Body of pancreas (tissue), 4 donors: ENCODE results near the gene CDKN3. TPM values are rescaled to one million over a fixed set of nuclear protein-coding genes. Genes with fewer than 3 reads are reported as not detected.

ENCODE experiments used
- ATAC-seq: fragments of 150-250 bp; one replicate; pipeline ENCODE4 v1.9.1; 2016
- DNase-seq, 4 donors: peaks; one replicate each; pipeline ENCODE4 v3.0.0-alpha.2; 2019
- H3K27ac ChIP-seq, 4 donors: fragments of 200-600 bp; sonication (generic); 1 replicate in 3 of 4; 2 replicates in 1 of 4; pipeline versions ENCODE4 v1.5.1 to v1.6.1; 2016 to 2019; ENCODE audit warnings: mild to moderate bottlenecking in 1 of 4, mixed read lengths in 1 of 4, moderate library complexity in 1 of 4
- H3K27me3 ChIP-seq, 2 donors: fragments of 200-600 bp; sonication (generic); one replicate each; pipeline ENCODE4 v1.6.0; 2016; ENCODE audit warnings: mild to moderate bottlenecking in 1 of 2
- H3K36me3 ChIP-seq, 2 donors: fragments of 200-600 bp; sonication (generic); replicated peaks in 1 of 2; 2 replicates each; pipeline ENCODE4 v1.5.1; 2016; ENCODE audit warnings: low read depth in 2 of 2; ENCODE audit not compliant: insufficient read depth in 1 of 2
- H3K4me1 ChIP-seq: fragments of 200-600 bp; sonication (generic); one replicate; pipeline ENCODE4 v1.6.0; 2016
- H3K4me3 ChIP-seq, 2 donors: fragments of 200-600 bp; sonication (generic); 1 replicate in 1 of 2; 2 replicates in 1 of 2; pipeline ENCODE4 v1.5.1; 2016 to 2019
- H3K9me3 ChIP-seq, 3 donors: fragments of 200-600 bp; sonication (generic); 1 replicate in 2 of 3; 2 replicates in 1 of 3; pipeline ENCODE4 v1.5.1; 2016
- POLR2A ChIP-seq, 3 donors: fragments of 450-650 bp; IDR thresholded peaks; one replicate each; pipeline ENCODE4 v1.6.1; 2016; ENCODE audit warnings: antibody characterized with exemption in 3 of 3, mild to moderate bottlenecking in 2 of 3
- WGBS, 2 donors: methylation state at CpG; one replicate each; pipeline ENCODE4 v1.1.5; 2017; 5-methylcytosine and 5-hydroxymethylcytosine counted together
- intact Hi-C: fragments of 100-400 bp; cut with DNase I; formaldehyde crosslinking; loops from one replicate; pipeline ENCODE4 v1.15.1; 2023
- total RNA-seq, 2 donors: library from RNA; depleted of rRNA; stranded (reverse); fragments of >200 nt; gene quantifications; one replicate each; pipeline ENCODE4 v1.1.0, GENCODE V29; 2016
- TF ChIP-seq, protein P1 (sequence below), 7 experiments: fragments of 450-650 bp in 4 of 7; fragments of 200-600 bp in 3 of 7; sonication (generic) in 3 of 7; IDR thresholded peaks; one replicate each; pipeline ENCODE4 v1.5.1; 2016 to 2019; ENCODE audit warnings: antibody characterized with exemption in 7 of 7

Gene CDKN3
- total RNA-seq, 2 donors from 2014 or later: not detected

GRCh38 chr14:54354968-54355641 lies 41.7 kb upstream of the CDKN3 start:
- ATAC-seq (no peak), DNase-seq (no peak)
- H3K27ac ChIP-seq: no peak overlapping the region
- TF ChIP-seq, protein P1, sequence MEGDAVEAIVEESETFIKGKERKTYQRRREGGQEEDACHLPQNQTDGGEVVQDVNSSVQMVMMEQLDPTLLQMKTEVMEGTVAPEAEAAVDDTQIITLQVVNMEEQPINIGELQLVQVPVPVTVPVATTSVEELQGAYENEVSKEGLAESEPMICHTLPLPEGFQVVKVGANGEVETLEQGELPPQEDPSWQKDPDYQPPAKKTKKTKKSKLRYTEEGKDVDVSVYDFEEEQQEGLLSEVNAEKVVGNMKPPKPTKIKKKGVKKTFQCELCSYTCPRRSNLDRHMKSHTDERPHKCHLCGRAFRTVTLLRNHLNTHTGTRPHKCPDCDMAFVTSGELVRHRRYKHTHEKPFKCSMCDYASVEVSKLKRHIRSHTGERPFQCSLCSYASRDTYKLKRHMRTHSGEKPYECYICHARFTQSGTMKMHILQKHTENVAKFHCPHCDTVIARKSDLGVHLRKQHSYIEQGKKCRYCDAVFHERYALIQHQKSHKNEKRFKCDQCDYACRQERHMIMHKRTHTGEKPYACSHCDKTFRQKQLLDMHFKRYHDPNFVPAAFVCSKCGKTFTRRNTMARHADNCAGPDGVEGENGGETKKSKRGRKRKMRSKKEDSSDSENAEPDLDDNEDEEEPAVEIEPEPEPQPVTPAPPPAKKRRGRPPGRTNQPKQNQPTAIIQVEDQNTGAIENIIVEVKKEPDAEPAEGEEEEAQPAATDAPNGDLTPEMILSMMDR (IDR thresholded peaks at IDR 0.05): no peak
- no peak for TF ChIP-seq POLR2A (IDR thresholded peaks at IDR 0.05)
- H3K4me1 ChIP-seq: peaks cover 7% of the 10 kb centered on the region
- H3K27me3 ChIP-seq: no peaks in the 10 kb centered on the region
- intact Hi-C loops: no loop called here
- H3K9me3 ChIP-seq: no peaks in the 10 kb centered on the region
- no peaks in the 10 kb centered on the region for H3K36me3 ChIP-seq
- H3K4me3 ChIP-seq: no peak overlapping the region

GRCh38 chr14:54355698-54356097 lies 41.1 kb upstream of the CDKN3 start:
- H3K36me3 ChIP-seq: no peaks in the 10 kb centered on the region
- no peaks in the 10 kb centered on the region for H3K27me3 ChIP-seq
- no peak overlapping the region for H3K4me3 ChIP-seq
- no peak overlapping the region for H3K27ac ChIP-seq
- no peak for TF ChIP-seq POLR2A (IDR thresholded peaks at IDR 0.05)
- TF ChIP-seq, protein P1 (IDR thresholded peaks at IDR 0.05): no peak
- intact Hi-C loops: no loop called here
- DNase-seq (no peak), ATAC-seq (no peak)
- H3K9me3 ChIP-seq: no peaks in the 10 kb centered on the region
- H3K4me1 ChIP-seq: peaks cover 7% of the 10 kb centered on the region
- whole genome bisulfite sequencing, 2 donors: 48 to 49% methylated on average over 2 of the region's 2 CpGs

DNA sequence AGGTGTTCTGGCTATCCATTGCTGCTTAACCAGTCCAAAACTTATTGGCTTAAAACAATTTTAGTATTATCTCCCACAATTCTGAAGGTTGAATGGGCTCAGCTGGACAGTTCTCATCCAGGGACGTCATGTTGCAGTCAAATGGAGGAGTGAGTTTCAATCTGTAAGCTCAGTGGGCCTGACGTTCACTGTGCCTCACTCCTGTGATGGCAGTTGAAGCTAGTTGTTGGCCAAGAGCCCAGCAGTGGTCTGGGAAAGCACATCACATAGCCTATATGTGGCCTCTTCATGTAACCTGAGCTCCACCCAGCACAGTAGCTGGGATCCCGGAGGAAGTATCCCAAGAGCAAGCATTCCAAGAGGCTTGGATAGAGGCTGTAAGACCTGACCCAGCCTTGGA lies 40.6 kb upstream of the CDKN3 start:
- WGBS, 2 donors: 53 to 59% methylated on average over 3 of the region's 3 CpGs
- peaks cover 7% of the 10 kb centered on the region for H3K4me1 ChIP-seq
- DNase-seq (no peak), ATAC-seq (no peak)
- H3K9me3 ChIP-seq: no peaks in the 10 kb centered on the region
- no peaks in the 10 kb centered on the region for H3K27me3 ChIP-seq
- TF ChIP-seq, protein P1 (IDR thresholded peaks at IDR 0.05): no peak
- no peak for TF ChIP-seq POLR2A (IDR thresholded peaks at IDR 0.05)
- intact Hi-C loops: no loop called here
- H3K4me3 ChIP-seq: no peak overlapping the region
- H3K36me3 ChIP-seq: no peaks in the 10 kb centered on the region
- no peak overlapping the region for H3K27ac ChIP-seq

- TF ChIP-seq POLR2A (IDR thresholded peaks at IDR 0.05): no peak
- TF ChIP-seq, protein P1 (IDR thresholded peaks at IDR 0.05): no peak
- DNase-seq: no peak
- no peak for ATAC-seq
- no peak overlapping the region for H3K27ac ChIP-seq
- peaks cover 12% of the 10 kb centered on the region for H3K4me1 ChIP-seq
- no peaks in the 10 kb centered on the region for H3K9me3 ChIP-seq
- intact Hi-C loops: no loop called here
- 86 to 88% methylated on average over 1 of the region's 1 CpG for WGBS, 2 donors
- H3K27me3 ChIP-seq: no peaks in the 10 kb centered on the region
- no peak overlapping the region for H3K4me3 ChIP-seq
- H3K36me3 ChIP-seq: no peaks in the 10 kb centered on the region
Measured at GRCh38 chr14:54360667-54361066, 36.1 kb upstream of the CDKN3 start.

DNA sequence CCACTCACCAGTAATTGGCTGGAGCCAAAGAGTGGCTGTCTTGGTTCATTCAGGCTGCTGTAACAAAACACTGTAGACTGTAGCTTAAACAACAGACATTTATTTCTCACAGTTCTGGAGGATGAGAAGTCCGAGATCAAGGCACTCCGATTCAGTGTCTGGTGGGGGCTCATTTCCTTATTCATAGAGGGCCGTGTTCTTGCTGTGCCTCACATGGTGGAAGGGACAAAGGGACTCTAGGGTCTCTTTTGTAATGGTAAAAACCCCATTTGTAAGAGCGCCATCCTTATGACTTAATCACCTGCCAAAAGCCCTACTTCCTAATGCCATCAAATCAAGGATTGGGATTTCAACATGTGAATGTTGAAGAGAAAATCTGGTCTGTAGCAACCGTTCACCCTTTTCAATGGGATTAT lies 34.7 kb upstream of the CDKN3 start:
- no peak for TF ChIP-seq POLR2A (IDR thresholded peaks at IDR 0.05)
- TF ChIP-seq, protein P1 (IDR thresholded peaks at IDR 0.05): no peak
- Histone ChIP-seq H3K9me3 (no peaks in the 10 kb centered on the region), H3K27ac (no peak overlapping the region), H3K4me1 (peaks cover 19% of the 10 kb centered on the region), H3K27me3 (no peaks in the 10 kb centered on the region), H3K4me3 (no peak overlapping the region), H3K36me3 (no peaks in the 10 kb centered on the region)
- WGBS, 2 donors: 84 to 93% methylated on average over 5 of the region's 5 CpGs
- intact Hi-C loops: no loop called here
- ATAC-seq: no peak
- no peak for DNase-seq
